RWPE1 (cell line): ENCODE results near the gene PVRIG.
"Not testable (repeated sequence)": the region's sequence is repeated elsewhere in the genome, so short reads cannot be mapped to it uniquely, and the experiment has no call there.

ENCODE experiments used
- CTCF ChIA-PET: fragments of 350-600 bp; sonication (Branson Sonifier 250); formaldehyde crosslinking; extraction: SDS; loops from one replicate; lab custom pipeline; 2021; lab: Yijun Ruan, JAX
- POLR2A ChIA-PET: fragments of 400-600 bp; formaldehyde crosslinking; extraction: SDS; loops from one replicate; lab custom pipeline; 2020; ENCODE audit warnings: antibody characterized with exemption; ENCODE audit not compliant: low non-redundant PET; lab: Yijun Ruan, JAX
- DNase-seq: peaks from one replicate; pipeline ENCODE4 v3.0.0; 2012; ENCODE audit warnings: low spot score
- H3K27ac ChIP-seq: fragments of 450-650 bp; 2 replicates; pipeline ENCODE4 v1.5.1; 2017
- TF ChIP-seq, protein P1 (sequence below): fragments of 450-650 bp; conservative IDR thresholded peaks from 2 replicates; pipeline ENCODE4 v1.5.1; 2017; ENCODE audit warnings: low read depth, mild to moderate bottlenecking

Gene PVRIG

DNA sequence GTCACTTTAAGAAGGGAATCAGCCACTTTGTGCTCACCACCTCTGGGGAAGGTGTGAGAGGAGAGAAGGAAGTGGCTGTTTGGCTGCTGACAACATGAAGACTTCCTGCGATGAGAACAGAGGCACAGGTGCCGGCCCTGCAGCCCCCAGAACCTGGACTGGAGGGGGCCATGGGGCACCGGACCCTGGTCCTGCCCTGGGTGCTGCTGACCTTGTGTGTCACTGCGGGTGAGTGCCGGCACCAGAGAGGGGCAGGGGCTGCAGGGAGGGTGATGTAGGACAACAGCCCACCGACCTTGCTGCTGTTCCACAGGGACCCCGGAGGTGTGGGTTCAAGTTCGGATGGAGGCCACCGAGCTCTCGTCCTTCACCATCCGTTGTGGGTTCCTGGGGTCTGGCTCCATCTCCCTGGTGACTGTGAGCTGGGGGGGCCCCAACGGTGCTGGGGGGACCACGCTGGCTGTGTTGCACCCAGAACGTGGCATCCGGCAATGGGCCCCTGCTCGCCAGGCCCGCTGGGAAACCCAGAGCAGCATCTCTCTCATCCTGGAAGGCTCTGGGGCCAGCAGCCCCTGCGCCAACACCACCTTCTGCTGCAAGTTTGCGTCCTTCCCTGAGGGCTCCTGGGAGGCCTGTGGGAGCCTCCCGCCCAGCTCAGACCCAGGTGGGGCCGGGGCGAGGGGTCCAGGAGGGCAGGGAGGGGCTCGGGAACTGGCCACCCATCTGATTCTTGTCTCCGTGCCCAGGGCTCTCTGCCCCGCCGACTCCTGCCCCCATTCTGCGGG is at the start of gene PVRIG:
TSS of gene PVRIG (plus strand) at position 149 of the 785 bp plus-strand sequence. CDS start at position 171, 22 bp downstream.
- CTCF ChIA-PET = interaction anchor here (0.5 to 0.6 kb wide), 3 partner anchors 54 to 231 kb away, joined by 3 to 5 read pairs (median 4); no protein-coding TSS in a partner anchor
- not testable (repeated sequence) for H3K27ac ChIP-seq

DNA sequence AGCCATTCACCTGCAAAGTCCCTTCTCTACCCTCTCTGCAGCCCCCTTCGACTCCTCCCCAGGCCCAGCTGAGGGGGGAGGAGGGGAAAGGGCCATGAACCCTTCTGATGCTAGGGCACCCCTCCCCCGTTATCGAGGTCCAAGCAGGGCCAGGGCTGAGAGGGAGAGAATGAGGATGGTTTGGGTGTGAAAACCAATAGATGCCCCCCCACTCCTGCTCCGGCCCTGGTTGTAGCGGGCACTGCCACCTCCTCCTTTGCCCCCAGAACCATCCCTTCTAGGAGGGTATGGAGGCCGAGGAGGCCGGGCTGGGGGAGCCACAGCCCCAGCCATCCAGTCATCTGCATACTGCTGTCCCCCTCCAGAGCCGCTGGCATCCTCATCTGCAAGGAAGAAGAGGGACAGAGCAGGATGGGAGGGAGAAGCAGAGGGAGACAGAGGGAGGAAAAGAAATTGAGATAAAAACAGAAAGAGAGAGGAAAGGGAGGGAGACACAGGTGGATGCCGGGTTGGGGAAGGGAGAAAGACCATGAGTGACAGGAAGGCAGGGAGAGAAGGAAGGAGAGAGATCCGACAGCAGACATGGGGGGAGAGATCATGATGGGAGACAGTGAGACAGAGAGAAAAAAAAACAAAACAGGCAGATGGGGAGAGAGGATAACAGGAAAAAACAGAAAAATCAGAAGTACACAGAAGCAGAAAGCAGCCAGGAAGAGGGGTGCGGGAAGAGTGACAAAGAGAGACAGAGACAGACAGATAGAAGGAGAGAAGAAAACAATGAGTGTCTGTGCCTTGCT is 49.5 kb upstream of the PVRIG start:
- POLR2A ChIA-PET = no interaction called here
- no peak for DNase-seq
- CTCF ChIA-PET = interaction anchor here (1.0 kb wide), 1 partner anchor 12 kb away, joined by 3 read pairs; no protein-coding TSS in a partner anchor
- H3K27ac ChIP-seq = no peak overlapping the region
- TF ChIP-seq, protein P1, sequence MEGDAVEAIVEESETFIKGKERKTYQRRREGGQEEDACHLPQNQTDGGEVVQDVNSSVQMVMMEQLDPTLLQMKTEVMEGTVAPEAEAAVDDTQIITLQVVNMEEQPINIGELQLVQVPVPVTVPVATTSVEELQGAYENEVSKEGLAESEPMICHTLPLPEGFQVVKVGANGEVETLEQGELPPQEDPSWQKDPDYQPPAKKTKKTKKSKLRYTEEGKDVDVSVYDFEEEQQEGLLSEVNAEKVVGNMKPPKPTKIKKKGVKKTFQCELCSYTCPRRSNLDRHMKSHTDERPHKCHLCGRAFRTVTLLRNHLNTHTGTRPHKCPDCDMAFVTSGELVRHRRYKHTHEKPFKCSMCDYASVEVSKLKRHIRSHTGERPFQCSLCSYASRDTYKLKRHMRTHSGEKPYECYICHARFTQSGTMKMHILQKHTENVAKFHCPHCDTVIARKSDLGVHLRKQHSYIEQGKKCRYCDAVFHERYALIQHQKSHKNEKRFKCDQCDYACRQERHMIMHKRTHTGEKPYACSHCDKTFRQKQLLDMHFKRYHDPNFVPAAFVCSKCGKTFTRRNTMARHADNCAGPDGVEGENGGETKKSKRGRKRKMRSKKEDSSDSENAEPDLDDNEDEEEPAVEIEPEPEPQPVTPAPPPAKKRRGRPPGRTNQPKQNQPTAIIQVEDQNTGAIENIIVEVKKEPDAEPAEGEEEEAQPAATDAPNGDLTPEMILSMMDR = no peak

More for the DNA sequence above, at the start of gene PVRIG:
- POLR2A ChIA-PET, DNase-seq: not testable (repeated sequence)

DNA sequence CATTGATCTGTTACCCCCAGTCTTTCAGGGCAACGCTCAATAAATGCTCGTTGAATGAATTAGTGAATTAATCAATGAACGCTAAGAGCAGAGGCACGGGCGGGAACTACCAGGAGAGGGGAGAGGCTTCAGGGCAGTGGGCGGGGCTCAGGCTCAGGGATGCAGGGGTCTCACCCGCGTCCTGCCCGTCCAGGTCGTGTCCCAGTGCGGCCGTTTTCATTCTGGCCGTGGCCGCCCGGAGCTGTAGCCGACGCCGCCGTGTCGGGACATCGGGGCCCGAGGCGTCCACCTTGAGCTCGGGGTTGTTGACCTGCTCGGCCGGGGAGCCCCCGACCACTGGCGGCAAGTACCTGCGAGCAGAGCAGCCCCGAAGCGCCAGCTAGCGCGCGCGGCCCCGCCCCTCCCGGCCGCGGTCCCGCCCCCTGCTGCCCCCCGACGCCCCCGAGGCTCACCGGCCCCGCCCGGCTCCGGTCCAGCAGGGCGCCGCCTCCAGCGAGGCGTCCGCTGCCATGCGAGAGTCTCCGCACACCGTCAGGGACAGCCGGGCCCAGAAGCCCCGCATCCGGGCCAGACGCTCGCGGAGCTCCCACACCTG is 48.6 kb upstream of the PVRIG start:
- CTCF ChIA-PET = interaction anchor here (1.0 kb wide), 1 partner anchor 13 kb away, joined by 3 read pairs; no protein-coding TSS in a partner anchor
- TF ChIP-seq, protein P1 = no peak
- POLR2A ChIA-PET = no interaction called here
- DNase-seq = no peak
- no peak overlapping the region for H3K27ac ChIP-seq

DNA sequence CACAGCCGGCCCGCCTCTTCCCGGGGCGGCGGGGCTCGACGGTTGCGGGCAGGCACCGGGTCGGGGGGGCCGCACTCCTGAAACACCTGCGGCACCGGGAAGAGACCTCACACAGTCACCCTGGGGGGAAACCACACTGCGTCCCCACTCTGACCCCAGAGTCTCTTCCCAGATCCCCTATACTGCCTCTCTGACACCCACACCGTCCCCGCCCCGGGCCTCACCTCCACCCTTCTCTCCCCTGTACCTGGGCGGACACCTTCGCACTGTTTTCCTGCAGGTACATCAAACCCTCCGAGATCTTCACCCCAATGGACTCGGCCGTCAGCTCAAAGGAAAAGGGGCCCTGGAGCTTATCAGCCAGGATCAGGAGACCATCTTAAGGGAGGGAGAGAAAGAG is 47.9 kb upstream of the PVRIG start:
- TF ChIP-seq, protein P1 = no peak
- no peak for DNase-seq
- H3K27ac ChIP-seq = no peak overlapping the region
- POLR2A ChIA-PET = no interaction called here
- CTCF ChIA-PET = interaction anchor here (0.6 kb wide), 1 partner anchor 40 kb away, joined by 4 read pairs; no protein-coding TSS in a partner anchor

DNA sequence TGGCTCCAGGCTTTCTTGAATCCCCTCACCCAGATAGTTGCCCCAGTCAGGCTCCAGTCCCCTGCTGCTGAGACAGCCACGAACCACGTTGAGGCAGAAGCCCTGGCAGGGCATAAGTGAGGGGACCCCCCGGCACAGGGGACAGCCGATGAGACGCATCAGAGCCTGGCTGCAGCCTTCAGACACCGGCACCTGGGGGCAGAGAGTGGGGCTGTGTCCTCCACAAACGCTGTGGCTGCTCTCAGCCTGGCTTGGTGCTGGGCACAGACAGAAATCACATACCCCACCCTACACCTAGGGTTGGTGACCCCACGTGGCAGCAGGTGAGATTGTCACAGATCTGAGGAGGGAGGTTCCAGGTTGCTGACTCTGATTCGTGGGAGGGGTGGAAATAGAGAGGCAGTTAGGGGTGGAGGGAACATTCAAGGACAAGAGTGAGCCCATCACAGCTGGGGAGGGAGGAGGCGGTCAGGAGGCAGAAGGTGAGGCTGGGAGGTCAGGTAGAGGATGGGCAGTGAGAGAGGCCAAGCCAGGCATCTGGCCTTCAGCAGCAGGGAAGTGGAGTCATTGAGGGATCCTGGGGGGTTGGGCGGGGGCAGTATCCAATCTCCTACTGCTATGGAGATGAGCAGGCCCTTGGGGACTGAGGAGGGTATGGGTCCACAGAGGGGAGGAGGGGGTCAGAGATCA is 45.8 kb upstream of the PVRIG start:
- H3K27ac ChIP-seq = no peak overlapping the region
- no peak for DNase-seq
- CTCF ChIA-PET = no interaction called here
- TF ChIP-seq, protein P1 = no peak
- POLR2A ChIA-PET = no interaction called here

DNA sequence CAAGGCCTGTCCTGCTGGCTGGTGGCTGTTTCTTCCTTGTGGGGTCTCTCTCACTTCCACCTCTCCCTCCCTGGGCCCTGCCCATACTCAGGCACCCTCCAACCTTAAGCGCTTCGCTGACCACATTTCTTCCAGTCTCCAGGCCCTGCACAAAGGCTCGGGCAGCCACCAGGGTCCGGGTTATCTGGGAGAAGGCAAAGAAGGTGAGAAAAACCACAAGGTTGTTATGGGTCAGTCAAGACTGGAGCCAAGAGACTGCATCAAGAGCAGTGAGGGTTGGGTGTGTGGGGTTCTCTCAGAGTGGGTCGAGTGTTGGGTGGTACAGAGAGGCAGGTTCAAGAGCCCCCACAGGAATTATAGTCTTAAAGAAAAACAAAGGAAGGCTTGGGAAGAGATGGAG is 45.2 kb upstream of the PVRIG start:
- POLR2A ChIA-PET = no interaction called here
- H3K27ac ChIP-seq = no peak overlapping the region
- no peak for DNase-seq
- TF ChIP-seq, protein P1 = no peak
- CTCF ChIA-PET = no interaction called here
